ENCODE results near the gene PKDCC. TPM values are rescaled to one million over a fixed set of nuclear protein-coding genes. Genes with fewer than 3 reads are reported as not detected.

Gene PKDCC
- total and polyA plus RNA-seq, 2 of the 13 experiments (the other 11 are each of a cell fraction or from before 2014, with no cell fraction given): 52.6 to 58.8 TPM

DNA sequence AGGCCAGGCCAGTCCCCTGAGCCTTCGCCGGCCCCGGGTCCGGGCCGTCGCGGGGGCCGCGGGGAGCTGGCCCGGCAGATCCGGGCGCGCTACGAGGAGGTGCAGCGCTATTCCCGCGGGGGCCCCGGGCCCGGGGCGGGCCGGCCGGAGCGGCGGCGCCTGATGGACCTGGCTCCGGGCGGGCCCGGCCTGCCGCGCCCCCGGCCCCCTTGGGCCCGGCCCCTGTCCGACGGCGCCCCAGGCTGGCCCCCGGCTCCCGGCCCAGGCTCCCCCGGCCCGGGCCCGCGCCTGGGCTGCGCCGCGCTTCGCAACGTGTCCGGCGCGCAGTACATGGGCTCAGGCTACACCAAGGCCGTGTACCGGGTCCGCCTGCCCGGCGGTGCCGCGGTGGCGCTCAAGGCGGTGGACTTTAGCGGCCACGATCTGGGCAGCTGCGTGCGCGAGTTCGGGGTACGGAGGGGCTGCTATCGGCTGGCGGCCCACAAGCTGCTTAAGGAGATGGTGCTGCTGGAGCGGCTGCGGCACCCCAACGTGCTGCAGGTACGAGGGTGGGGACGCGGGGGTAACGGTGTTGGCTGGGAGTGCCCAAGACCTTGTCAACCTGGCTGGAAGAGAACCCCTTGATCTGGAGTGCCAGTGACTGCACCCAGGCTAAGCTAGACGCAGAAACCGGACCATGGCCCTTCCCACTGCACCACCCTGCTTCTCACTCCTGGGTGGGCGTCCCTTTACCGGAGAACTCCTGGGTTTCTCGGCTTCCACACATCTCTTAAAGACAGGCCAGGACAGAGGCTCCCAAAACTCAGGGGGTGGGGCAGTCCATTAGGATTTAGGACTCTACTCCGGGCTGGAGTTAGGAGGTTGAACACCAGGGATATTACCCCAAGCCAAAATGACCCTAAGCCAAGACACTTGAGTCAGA lies 739 bp downstream of the PKDCC start (continued):
- TF ChIP-seq ZNF326 (CRISPR knock-in tag; IDR thresholded peaks at IDR 0.05; ENCODE audit: borderline replicate concordance) (no peak), KLF11 (CRISPR knock-in tag; IDR thresholded peaks at IDR 0.05) (no peak), ZNF432 (CRISPR knock-in tag; IDR thresholded peaks at IDR 0.05; ENCODE audit: borderline replicate concordance) (0 out of 2 replicates have a peak, but pooled peaks have one; percentile 29), ZFP41 (CRISPR knock-in tag; IDR thresholded peaks at IDR 0.05; ENCODE audit: borderline replicate concordance) (no peak), FOXK2 (IDR thresholded peaks at IDR 0.05) (no peak), ZNF781 (CRISPR knock-in tag; IDR thresholded peaks at IDR 0.05; ENCODE audit: borderline replicate concordance, not compliant biosample characterization) (peak; percentile 69), NFYB (CRISPR knock-in tag; IDR thresholded peaks at IDR 0.05) (no peak), PRPF4 (IDR thresholded peaks at IDR 0.05; ENCODE audit: low read depth, low read length, poor library complexity, severe bottlenecking) (no peak), DDIT3 (CRISPR knock-in tag; IDR thresholded peaks at IDR 0.05) (no peak), ZNF557 (CRISPR knock-in tag; IDR thresholded peaks at IDR 0.05) (no peak), ZNF264 (CRISPR knock-in tag; IDR thresholded peaks at IDR 0.05) (no peak), ZGPAT (CRISPR knock-in tag; IDR thresholded peaks at IDR 0.05) (no peak), BRD4 (CRISPR knock-in tag; IDR thresholded peaks at IDR 0.05) (peak; percentile 71; the same call in 1 of the 2 replicates), TMF1 (CRISPR knock-in tag; IDR thresholded peaks at IDR 0.05; ENCODE audit: low read depth) (0 out of 2 replicates have a peak, but pooled peaks have one; percentile 26), MATR3 (CRISPR knock-in tag; IDR thresholded peaks at IDR 0.05) (0 out of 2 replicates have a peak, but pooled peaks have one; percentile 61), TAF15 (IDR thresholded peaks at IDR 0.05; ENCODE audit: low read depth, low read length, poor library complexity, severe bottlenecking) (no peak), ZNF567 (CRISPR knock-in tag; IDR thresholded peaks at IDR 0.05; ENCODE audit: borderline replicate concordance) (no peak), NAIF1 (CRISPR knock-in tag; IDR thresholded peaks at IDR 0.05; ENCODE audit: borderline replicate concordance) (no peak), ZNF749 (CRISPR knock-in tag; IDR thresholded peaks at IDR 0.05; ENCODE audit: borderline replicate concordance) (no peak), ZSCAN25 (CRISPR knock-in tag; IDR thresholded peaks at IDR 0.05) (no peak), MAF1 (CRISPR knock-in tag; IDR thresholded peaks at IDR 0.05; ENCODE audit: borderline replicate concordance) (0 out of 2 replicates have a peak, but pooled peaks have one; percentile 24)
- TF ChIP-seq, protein P1, sequence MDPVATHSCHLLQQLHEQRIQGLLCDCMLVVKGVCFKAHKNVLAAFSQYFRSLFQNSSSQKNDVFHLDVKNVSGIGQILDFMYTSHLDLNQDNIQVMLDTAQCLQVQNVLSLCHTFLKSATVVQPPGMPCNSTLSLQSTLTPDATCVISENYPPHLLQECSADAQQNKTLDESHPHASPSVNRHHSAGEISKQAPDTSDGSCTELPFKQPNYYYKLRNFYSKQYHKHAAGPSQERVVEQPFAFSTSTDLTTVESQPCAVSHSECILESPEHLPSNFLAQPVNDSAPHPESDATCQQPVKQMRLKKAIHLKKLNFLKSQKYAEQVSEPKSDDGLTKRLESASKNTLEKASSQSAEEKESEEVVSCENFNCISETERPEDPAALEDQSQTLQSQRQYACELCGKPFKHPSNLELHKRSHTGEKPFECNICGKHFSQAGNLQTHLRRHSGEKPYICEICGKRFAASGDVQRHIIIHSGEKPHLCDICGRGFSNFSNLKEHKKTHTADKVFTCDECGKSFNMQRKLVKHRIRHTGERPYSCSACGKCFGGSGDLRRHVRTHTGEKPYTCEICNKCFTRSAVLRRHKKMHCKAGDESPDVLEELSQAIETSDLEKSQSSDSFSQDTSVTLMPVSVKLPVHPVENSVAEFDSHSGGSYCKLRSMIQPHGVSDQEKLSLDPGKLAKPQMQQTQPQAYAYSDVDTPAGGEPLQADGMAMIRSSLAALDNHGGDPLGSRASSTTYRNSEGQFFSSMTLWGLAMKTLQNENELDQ (CRISPR knock-in tag; IDR thresholded peaks at IDR 0.05; ENCODE audit: borderline replicate concordance): peak; percentile 8; the same call in 1 of the 2 replicates
- TF ChIP-seq, protein P2, sequence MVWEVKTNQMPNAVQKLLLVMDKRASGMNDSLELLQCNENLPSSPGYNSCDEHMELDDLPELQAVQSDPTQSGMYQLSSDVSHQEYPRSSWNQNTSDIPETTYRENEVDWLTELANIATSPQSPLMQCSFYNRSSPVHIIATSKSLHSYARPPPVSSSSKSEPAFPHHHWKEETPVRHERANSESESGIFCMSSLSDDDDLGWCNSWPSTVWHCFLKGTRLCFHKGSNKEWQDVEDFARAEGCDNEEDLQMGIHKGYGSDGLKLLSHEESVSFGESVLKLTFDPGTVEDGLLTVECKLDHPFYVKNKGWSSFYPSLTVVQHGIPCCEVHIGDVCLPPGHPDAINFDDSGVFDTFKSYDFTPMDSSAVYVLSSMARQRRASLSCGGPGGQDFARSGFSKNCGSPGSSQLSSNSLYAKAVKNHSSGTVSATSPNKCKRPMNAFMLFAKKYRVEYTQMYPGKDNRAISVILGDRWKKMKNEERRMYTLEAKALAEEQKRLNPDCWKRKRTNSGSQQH (CRISPR knock-in tag; IDR thresholded peaks at IDR 0.05; ENCODE audit: low read depth): 0 out of 2 replicates have a peak, but pooled peaks have one; percentile 22

All from HepG2 (cell line).